ENCODE data around the gene FBXO46.

DNA sequence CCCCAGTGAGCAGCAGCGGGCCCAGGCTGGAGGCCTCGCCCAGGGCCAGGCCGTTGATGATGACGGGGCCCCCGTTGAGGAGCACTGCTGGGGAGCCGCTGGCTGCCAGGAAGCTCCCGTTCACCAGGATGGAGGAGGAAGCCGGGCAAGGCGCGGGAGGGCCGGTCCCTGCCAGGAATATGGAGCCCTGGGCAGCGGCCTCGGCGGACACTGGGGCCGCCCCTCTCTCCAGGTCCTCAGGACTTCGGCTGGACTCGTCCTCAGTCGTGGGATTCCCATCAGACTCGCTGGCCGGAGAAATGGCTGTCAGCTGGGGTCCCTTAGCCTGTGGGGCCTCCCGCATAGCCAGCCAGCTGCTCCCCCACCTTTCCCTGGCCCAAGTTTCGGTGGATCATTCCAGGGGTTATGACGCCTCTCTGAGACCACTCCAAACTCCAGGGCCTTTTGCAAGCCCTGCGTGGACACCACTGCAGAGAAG, 36.2 kb upstream of the FBXO46 start:
- TF ChIP-seq, protein P1, sequence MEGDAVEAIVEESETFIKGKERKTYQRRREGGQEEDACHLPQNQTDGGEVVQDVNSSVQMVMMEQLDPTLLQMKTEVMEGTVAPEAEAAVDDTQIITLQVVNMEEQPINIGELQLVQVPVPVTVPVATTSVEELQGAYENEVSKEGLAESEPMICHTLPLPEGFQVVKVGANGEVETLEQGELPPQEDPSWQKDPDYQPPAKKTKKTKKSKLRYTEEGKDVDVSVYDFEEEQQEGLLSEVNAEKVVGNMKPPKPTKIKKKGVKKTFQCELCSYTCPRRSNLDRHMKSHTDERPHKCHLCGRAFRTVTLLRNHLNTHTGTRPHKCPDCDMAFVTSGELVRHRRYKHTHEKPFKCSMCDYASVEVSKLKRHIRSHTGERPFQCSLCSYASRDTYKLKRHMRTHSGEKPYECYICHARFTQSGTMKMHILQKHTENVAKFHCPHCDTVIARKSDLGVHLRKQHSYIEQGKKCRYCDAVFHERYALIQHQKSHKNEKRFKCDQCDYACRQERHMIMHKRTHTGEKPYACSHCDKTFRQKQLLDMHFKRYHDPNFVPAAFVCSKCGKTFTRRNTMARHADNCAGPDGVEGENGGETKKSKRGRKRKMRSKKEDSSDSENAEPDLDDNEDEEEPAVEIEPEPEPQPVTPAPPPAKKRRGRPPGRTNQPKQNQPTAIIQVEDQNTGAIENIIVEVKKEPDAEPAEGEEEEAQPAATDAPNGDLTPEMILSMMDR (IDR thresholded peaks at IDR 0.05), result no peak
- TF ChIP-seq POLR2AphosphoS5 (IDR thresholded peaks at IDR 0.05; ENCODE audit: insufficient read depth in 1 of 2, low read depth in 1 of 2), result no peak
